ENCODE results near the gene CRYBA2. TPM values are rescaled to one million over a fixed set of nuclear protein-coding genes. Genes with fewer than 3 reads are reported as not detected.

CRYBA2 gene
- polyA plus RNA-seq, 1 experiment = 0.26 TPM

DNA sequence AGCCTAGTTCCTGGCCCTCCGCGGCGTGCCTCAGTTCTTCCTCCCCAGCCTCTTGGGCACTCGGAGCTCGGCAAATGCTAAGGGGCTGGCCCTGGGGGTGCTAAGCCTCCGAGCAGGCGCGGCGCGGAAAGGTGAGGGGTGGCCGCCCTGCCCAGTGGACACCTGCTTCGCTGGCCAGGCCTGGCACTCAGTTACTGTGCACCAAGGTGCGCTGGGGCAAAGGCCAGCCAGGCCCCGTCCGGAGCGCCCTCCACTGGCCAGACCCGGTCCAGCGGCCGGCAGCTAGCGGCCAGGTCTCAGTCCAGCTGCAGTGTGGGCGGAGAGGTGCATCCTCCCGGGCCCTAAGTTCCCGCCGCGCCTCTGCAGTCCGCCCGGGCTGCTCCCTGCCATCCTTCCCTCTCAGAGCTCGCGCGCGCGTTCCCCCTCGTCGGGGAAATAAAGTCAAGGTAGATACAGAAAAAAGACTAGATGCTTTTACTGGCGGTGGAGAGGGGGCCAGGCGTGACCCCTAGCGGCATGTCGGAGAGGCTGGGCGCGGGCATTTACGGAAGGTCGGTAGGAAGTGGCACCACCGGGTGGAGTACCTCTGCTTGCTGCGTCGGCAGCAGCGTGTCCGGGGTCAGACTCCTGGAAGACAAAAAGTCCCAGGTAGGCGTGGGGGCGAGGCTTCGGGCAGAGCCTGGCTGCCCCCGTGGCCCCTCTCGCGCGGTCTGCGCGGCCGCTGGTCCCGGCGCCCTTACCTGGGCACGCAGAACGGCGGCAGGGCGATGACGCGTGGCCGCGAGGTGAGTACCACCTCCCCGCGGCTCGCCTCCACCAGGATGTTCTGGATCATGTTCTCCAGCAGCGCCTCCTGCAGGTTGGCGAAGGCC is 9.4 kb upstream of the CRYBA2 start:
- ChIA-PET POLR2A (no interaction called here), CTCF (interaction anchor here (0.6 to 2.9 kb wide), 10 partner anchors 8 to 112 kb away, joined by 3 to 11 read pairs (median 4); no protein-coding TSS in a partner anchor)
- no peak overlapping the region for H3K4me3 ChIP-seq (ENCODE audit: low read depth, low read length)
- TF ChIP-seq CTCF (IDR thresholded peaks at IDR 0.05; ENCODE audit: insufficient read depth, low read depth, low read length) = peak; percentile 42
- no peaks in the 10 kb centered on the region for H3K36me3 ChIP-seq (ENCODE audit: control insufficient read depth, insufficient read depth, low read length)
- peaks cover 59% of the 10 kb centered on the region for H3K27me3 ChIP-seq (ENCODE audit: control insufficient read depth, insufficient read depth, low read length)
- DNase-seq (ENCODE audit: low read depth) = no peak

DNA sequence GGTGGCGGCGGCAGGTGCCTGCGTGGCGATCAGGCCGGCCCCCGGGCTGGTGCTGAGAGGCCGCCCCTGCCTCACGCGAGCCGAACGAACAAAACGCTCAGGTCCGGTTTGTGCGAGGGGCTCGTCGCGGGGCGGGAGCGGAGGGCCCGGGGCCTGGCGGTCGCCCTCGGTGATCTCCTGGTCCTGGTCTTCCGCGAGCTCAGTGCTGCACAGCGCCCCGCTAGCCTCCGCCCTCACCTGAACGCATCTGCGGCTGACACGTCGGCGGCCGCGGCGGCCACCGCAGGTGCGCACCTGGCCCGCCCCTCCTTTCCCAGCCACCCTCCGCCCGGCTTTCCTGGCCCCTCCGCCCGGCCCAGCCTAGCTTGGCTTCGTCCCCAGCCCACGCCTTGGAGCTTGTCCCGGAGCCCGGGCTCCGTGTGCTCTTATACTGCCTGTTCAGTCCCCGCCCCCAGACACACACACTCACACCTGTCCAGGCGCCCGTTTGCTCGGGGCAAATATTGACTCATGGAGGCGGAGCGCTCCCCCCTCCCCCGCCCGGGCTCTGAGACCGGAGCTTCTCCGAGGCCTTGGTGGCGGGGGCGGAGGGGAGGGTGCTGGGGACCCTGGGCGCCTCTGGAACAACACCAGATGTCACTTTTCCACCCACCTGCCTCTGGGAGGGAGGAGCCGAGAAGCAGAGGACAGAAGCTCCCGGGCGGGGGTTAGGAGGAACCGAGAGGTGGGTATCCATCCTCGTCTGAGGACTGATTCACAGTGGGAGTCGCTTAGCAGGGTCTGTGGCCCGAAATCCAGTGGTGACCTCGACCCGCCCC is 8.6 kb upstream of the CRYBA2 start:
- no peak for DNase-seq (ENCODE audit: low read depth)
- H3K27me3 ChIP-seq (ENCODE audit: control insufficient read depth, insufficient read depth, low read length) = peaks cover 60% of the 10 kb centered on the region
- ChIA-PET CTCF (interaction anchor here (0.6 to 2.9 kb wide), 9 partner anchors 9 to 111 kb away, joined by 3 to 11 read pairs (median 3); no protein-coding TSS in a partner anchor), POLR2A (no interaction called here)
- H3K4me3 ChIP-seq (ENCODE audit: low read depth, low read length) = no peak overlapping the region
- TF ChIP-seq CTCF (IDR thresholded peaks at IDR 0.05; ENCODE audit: insufficient read depth, low read depth, low read length) = no peak
- H3K36me3 ChIP-seq (ENCODE audit: control insufficient read depth, insufficient read depth, low read length) = no peaks in the 10 kb centered on the region

DNA sequence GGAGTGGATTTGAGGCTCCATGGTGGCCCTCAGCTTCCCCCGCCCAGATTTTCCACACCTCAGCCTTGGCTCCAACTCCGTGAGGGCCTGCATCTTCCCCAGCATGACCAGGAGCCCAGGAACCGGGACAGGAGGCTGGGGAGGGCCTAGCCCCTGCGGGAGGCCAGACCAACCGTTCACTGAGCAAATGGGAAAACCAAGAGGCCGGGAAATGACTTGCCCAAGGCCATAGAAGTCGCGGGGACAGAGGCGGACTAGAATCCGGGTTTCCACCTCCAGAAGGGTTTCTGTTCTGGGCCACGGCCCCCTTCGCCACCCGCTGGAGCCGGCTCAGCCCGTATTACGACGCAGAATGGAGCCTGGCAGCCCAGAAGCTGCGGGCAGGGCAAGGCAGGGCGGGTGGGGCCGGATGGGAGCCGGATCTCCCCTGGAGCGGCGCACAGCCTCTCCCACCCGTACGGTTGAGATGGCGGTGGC is 7.9 kb upstream of the CRYBA2 start:
- no peak for DNase-seq (ENCODE audit: low read depth)
- H3K4me3 ChIP-seq (ENCODE audit: low read depth, low read length) = no peak overlapping the region
- POLR2A ChIA-PET = no interaction called here
- CTCF ChIA-PET = interaction anchor here (0.7 to 1.9 kb wide), 5 partner anchors 9 to 57 kb away, joined by 3 to 7 read pairs (median 3); no protein-coding TSS in a partner anchor
- H3K36me3 ChIP-seq (ENCODE audit: control insufficient read depth, insufficient read depth, low read length) = no peaks in the 10 kb centered on the region
- TF ChIP-seq CTCF (IDR thresholded peaks at IDR 0.05; ENCODE audit: insufficient read depth, low read depth, low read length) = no peak
- peaks cover 63% of the 10 kb centered on the region for H3K27me3 ChIP-seq (ENCODE audit: control insufficient read depth, insufficient read depth, low read length)

- DNase-seq (ENCODE audit: low read depth) = no peak
- CTCF ChIA-PET = interaction anchor here (1.9 kb wide), 1 partner anchor 18 kb away, joined by 7 read pairs; no protein-coding TSS in a partner anchor
- Histone ChIP-seq H3K4me3 (ENCODE audit: low read depth, low read length) (no peak overlapping the region), H3K27me3 (ENCODE audit: control insufficient read depth, insufficient read depth, low read length) (peaks cover 65% of the 10 kb centered on the region), H3K36me3 (ENCODE audit: control insufficient read depth, insufficient read depth, low read length) (no peaks in the 10 kb centered on the region)
- TF ChIP-seq CTCF (IDR thresholded peaks at IDR 0.05; ENCODE audit: insufficient read depth, low read depth, low read length) = no peak
- POLR2A ChIA-PET = no interaction called here
Measured at GRCh38 chr2:219000569-219000960, 7.3 kb upstream of the CRYBA2 start.
